Ishikawa (cell line): ENCODE measurements around the gene WWOX.

Source experiments
- EP300 ChIP-seq: IDR thresholded peaks from 2 replicates; pipeline ENCODE4 v1.6.1; 2012; ENCODE audit warnings: borderline replicate concordance
- MAX ChIP-seq: IDR thresholded peaks from 2 replicates; pipeline ENCODE4 v1.6.1; 2012
- NFIC ChIP-seq: IDR thresholded peaks from 2 replicates; pipeline ENCODE4 v1.6.1; 2012
- TAF1 ChIP-seq: IDR thresholded peaks from 2 replicates; pipeline ENCODE4 v1.6.1; 2012; ENCODE audit warnings: low read depth, mild to moderate bottlenecking
- TCF12 ChIP-seq: IDR thresholded peaks from 2 replicates; pipeline ENCODE4 v1.6.1; 2012; ENCODE audit warnings: low read depth
- TEAD4 ChIP-seq: IDR thresholded peaks from 2 replicates; pipeline ENCODE4 v1.6.1; 2012
- USF1 ChIP-seq: IDR thresholded peaks from 2 replicates; pipeline ENCODE4 v1.6.1; 2012
- YY1 ChIP-seq: IDR thresholded peaks from 2 replicates; pipeline ENCODE4 v1.6.1; 2012; ENCODE audit warnings: low read depth

GRCh38 chr16:78681743-78682142 is 582.3 kb downstream of the WWOX start:
- no peak for TF ChIP-seq MAX
- TF ChIP-seq NFIC: no peak
- TF ChIP-seq TEAD4: no peak
- no peak for TF ChIP-seq YY1
- TF ChIP-seq USF1: no peak
- no peak for TF ChIP-seq TAF1
- no peak for TF ChIP-seq EP300
- TF ChIP-seq TCF12: no peak
